HCT116 (cell line): Measurements from ENCODE around the gene NRSN1. TPM values are rescaled to one million over a fixed set of nuclear protein-coding genes. Genes with fewer than 3 reads are reported as not detected.

Source experiments
- ATAC-seq: fragments of 200-7000 bp; cut with Tn5 transposase; 2 replicates; pipeline ENCODE4 v1.9.1; 2020; ENCODE audit warnings: mild to moderate bottlenecking, moderate library complexity
- BruUV-seq: library from RNA; stranded (reverse); fragments of 400-500 nt; replicated peaks from 2 replicates; lab custom pipeline; 2021; lab: Mats Ljungman, UMichigan
- CTCF ChIA-PET: fragments of 300-600 bp; sonication (Branson Sonifier 250); formaldehyde crosslinking; loops from one replicate; lab custom pipeline; 2021; ENCODE audit warnings: antibody characterized with exemption; lab: Charles Lee
- POLR2A ChIA-PET: fragments of 300-600, 350-600 bp; sonication (Branson Sonifier 250); formaldehyde crosslinking; loops from one replicate; lab custom pipeline; 2021; ENCODE audit warnings: antibody characterized with exemption; lab: Charles Lee
- RAD21 ChIA-PET, 2 experiments: fragments of 300-600 bp; sonication (Branson Sonifier 250); formaldehyde crosslinking; loops; one replicate each; lab custom pipeline; 2023; ENCODE audit warnings: low total read pairs in 2 of 2; ENCODE audit not compliant: uncharacterized antibody in 2 of 2, unreplicated experiment in 2 of 2, low non-redundant PET in 1 of 2; lab: Charles Lee
- DNase-seq: peaks from one replicate; pipeline ENCODE4 v3.0.0-alpha.2; 2010; ENCODE audit warnings: low read depth, low spot score
- H2AFZ ChIP-seq: fragments of 200-600 bp; shearing (Covaris generic), sonication (generic); 2 replicates; pipeline ENCODE4 v1.6.1; 2017; ENCODE audit warnings: low read depth, mixed run types, mixed read lengths, antibody characterized with exemption, low read length; ENCODE audit not compliant: poor library complexity, severe bottlenecking
- H3K27ac ChIP-seq: 2 replicates; pipeline ENCODE4 v1.5.1; 2012; ENCODE audit warnings: low read depth, low read length
- H3K27me3 ChIP-seq: fragments of 200-600 bp; sonication (generic); 2 replicates; pipeline ENCODE4 v1.6.1; 2016; ENCODE audit warnings: mixed run types, low read length, mixed read lengths; ENCODE audit not compliant: insufficient read depth
- H3K36me3 ChIP-seq, 2 experiments: fragments of 200-500 bp in 1 of 2; fragments of 200-600 bp in 1 of 2; sonication (Bioruptor generic) in 1 of 2; sonication (generic) in 1 of 2; 2 replicates each; pipeline versions ENCODE4 v1.5.1 to v1.6.1; 2014 to 2016; ENCODE audit warnings: low read length in 2 of 2, inconsistent platforms in 1 of 2, mixed read lengths in 1 of 2, mixed run types in 1 of 2; ENCODE audit not compliant: insufficient read depth in 2 of 2, control insufficient read depth in 1 of 2
- H3K4me1 ChIP-seq, 2 experiments: fragments of 200-600 bp in 1 of 2; sonication (generic) in 1 of 2; 2 replicates each; pipeline versions ENCODE4 v1.5.1 to v1.6.1; 2012 to 2017; ENCODE audit warnings: low read length in 2 of 2, inconsistent platforms in 1 of 2, mild to moderate bottlenecking in 1 of 2, mixed read lengths in 1 of 2, mixed run types in 1 of 2, moderate library complexity in 1 of 2; ENCODE audit not compliant: insufficient read depth in 2 of 2, control insufficient read depth in 1 of 2
- H3K4me2 ChIP-seq: fragments of 200-600 bp; sonication (generic); 2 replicates; pipeline ENCODE4 v1.6.1; 2017; ENCODE audit warnings: mixed run types, low read length, mixed read lengths
- H3K4me3 ChIP-seq, 2 experiments: fragments of 200-600 bp in 1 of 2; sonication (generic) in 1 of 2; replicated peaks in 1 of 2; 2 replicates each; pipeline ENCODE4 v1.5.1; 2011 to 2016; ENCODE audit warnings: low read length in 2 of 2, control low read depth in 1 of 2, low read depth in 1 of 2, mild to moderate bottlenecking in 1 of 2, mixed read lengths in 1 of 2, mixed run types in 1 of 2
- H3K79me2 ChIP-seq: fragments of 200-600 bp; sonication (generic); 2 replicates; pipeline ENCODE4 v1.6.1; 2017; ENCODE audit warnings: mild to moderate bottlenecking, mixed run types, low read length, moderate library complexity, mixed read lengths; ENCODE audit not compliant: insufficient read depth
- H3K9ac ChIP-seq: fragments of 200-600 bp; sonication (generic); 2 replicates; pipeline ENCODE4 v1.6.1; 2016; ENCODE audit warnings: low read length, mixed read lengths
- H3K9me2 ChIP-seq: fragments of 200-600 bp; sonication (generic), shearing (Covaris generic); 2 replicates; pipeline ENCODE4 v1.6.1; 2017; ENCODE audit warnings: mixed run types, mild to moderate bottlenecking, moderate library complexity; ENCODE audit not compliant: insufficient read depth
- H3K9me3 ChIP-seq, 2 experiments: fragments of 200-500 bp in 1 of 2; fragments of 200-600 bp in 1 of 2; sonication (Bioruptor generic) in 1 of 2; sonication (generic) in 1 of 2; 2 replicates each; pipeline ENCODE4 v1.6.1; 2014 to 2017; ENCODE audit warnings: low read length in 2 of 2, mixed read lengths in 2 of 2, inconsistent platforms in 1 of 2, low read depth in 1 of 2, mild to moderate bottlenecking in 1 of 2, mixed run types in 1 of 2, moderate library complexity in 1 of 2; ENCODE audit not compliant: control insufficient read depth in 1 of 2, insufficient read depth in 1 of 2
- H4K20me1 ChIP-seq: fragments of 200-600 bp; sonication (generic), shearing (Covaris generic); 2 replicates; pipeline ENCODE4 v1.6.1; 2017; ENCODE audit warnings: mixed run types, mild to moderate bottlenecking, moderate library complexity; ENCODE audit not compliant: insufficient read depth
- CEBPB ChIP-seq: IDR thresholded peaks from 2 replicates; pipeline ENCODE4 v1.6.1; 2012; ENCODE audit warnings: low read depth
- EGR1 ChIP-seq: IDR thresholded peaks from 2 replicates; pipeline ENCODE4 v1.6.1; 2012; ENCODE audit warnings: low read depth
- EZH2 ChIP-seq: fragments of 200-600 bp; sonication (generic); IDR thresholded peaks from 2 replicates; pipeline ENCODE4 v1.6.1; 2017; ENCODE audit warnings: antibody characterized with exemption, mixed run types
- EZH2phosphoT487 ChIP-seq: fragments of 200-600 bp; IDR thresholded peaks from 2 replicates; pipeline ENCODE4 v1.6.1; 2018; ENCODE audit warnings: antibody characterized with exemption, borderline replicate concordance
- FOSL1 ChIP-seq: IDR thresholded peaks from 2 replicates; pipeline ENCODE4 v1.6.1; 2012; ENCODE audit warnings: low read depth
- JUND ChIP-seq: IDR thresholded peaks from 2 replicates; pipeline ENCODE4 v1.6.1; 2012
- POLR2A ChIP-seq: IDR thresholded peaks from 2 replicates; pipeline ENCODE4 v1.7.0; 2011; ENCODE audit warnings: borderline replicate concordance; ENCODE audit not compliant: insufficient read depth, insufficient read length; ENCODE audit errors: extremely low read depth
- POLR2AphosphoS5 ChIP-seq: IDR thresholded peaks from 2 replicates; pipeline ENCODE4 v1.6.1; 2011; ENCODE audit warnings: mild to moderate bottlenecking, low read depth, low read length, moderate library complexity
- RAD21 ChIP-seq: IDR thresholded peaks from 2 replicates; pipeline ENCODE4 v1.6.1; 2012; ENCODE audit warnings: low read depth, mild to moderate bottlenecking
- SIN3A ChIP-seq: IDR thresholded peaks from 2 replicates; pipeline ENCODE4 v1.6.1; 2012; ENCODE audit warnings: low read depth
- SRF ChIP-seq: IDR thresholded peaks from 2 replicates; pipeline ENCODE4 v1.6.1; 2012; ENCODE audit warnings: low read depth
- TCF7L2 ChIP-seq: IDR thresholded peaks from 2 replicates; pipeline ENCODE4 v1.7.0; 2011; ENCODE audit warnings: borderline replicate concordance, inconsistent platforms; ENCODE audit not compliant: insufficient read depth, insufficient read length; ENCODE audit errors: extremely low read depth
- YY1 ChIP-seq: IDR thresholded peaks from 2 replicates; pipeline ENCODE4 v1.6.1; 2011; ENCODE audit warnings: low read length, low read depth, moderate library complexity, mild to moderate bottlenecking; ENCODE audit not compliant: insufficient replicate concordance; ENCODE audit errors: extremely low read depth
- ZNF274 ChIP-seq: fragments of 200-500 bp; sonication (Bioruptor generic); IDR thresholded peaks from 2 replicates; pipeline ENCODE4 v1.6.1; 2014; ENCODE audit warnings: mild to moderate bottlenecking, low read depth, low read length, inconsistent platforms
- intact Hi-C: fragments of 100-400 bp; cut with micrococcal nuclease; formaldehyde crosslinking; loops from 2 replicates; pipeline ENCODE4 v1.10.0; 2022
- total RNA-seq: library from RNA; stranded (reverse); gene quantifications from one replicate; pipeline ENCODE4 v1.2.1, GENCODE V29; 2021; ENCODE audit not compliant: unreplicated experiment
- TF ChIP-seq, protein P1 (sequence below): IDR thresholded peaks from 2 replicates; pipeline ENCODE4 v1.6.1; 2011; ENCODE audit warnings: mild to moderate bottlenecking, low read length, moderate library complexity; ENCODE audit not compliant: insufficient replicate concordance; ENCODE audit errors: extremely low read depth
- TF ChIP-seq, protein P2 (sequence below): IDR thresholded peaks from 2 replicates; pipeline ENCODE4 v1.6.1; 2012; ENCODE audit warnings: low read depth

NRSN1 gene
- total RNA-seq, 1 experiment from 2014 or later = not detected

- no peaks in the 10 kb centered on the region; the same call in 1 of the 2 replicates for H4K20me1 ChIP-seq
- DNase-seq (no peak), ATAC-seq (no peak)
- no peak for TF ChIP-seq POLR2AphosphoS5
- no peak for TF ChIP-seq SIN3A
- TF ChIP-seq SRF = no peak
- no peak for TF ChIP-seq POLR2A
- TF ChIP-seq ZNF274 = no peak
- no peak for TF ChIP-seq FOSL1
- no peak for TF ChIP-seq TCF7L2
- no peaks in the 10 kb centered on the region for H3K9me3 ChIP-seq
- no peak overlapping the region for H3K4me3 ChIP-seq
- H3K27me3 ChIP-seq = 0 out of 2 replicates have a peak, but pooled peaks cover 7% of the 10 kb centered on the region
- H2AFZ ChIP-seq = no peak overlapping the region
- H3K79me2 ChIP-seq = no peaks in the 10 kb centered on the region
- H3K9ac ChIP-seq = no peak overlapping the region
- ChIA-PET POLR2A (no interaction called here), CTCF (no interaction called here), RAD21 (no interaction called here)
- intact Hi-C loops = no loop called here
- H3K9me2 ChIP-seq = no peaks in the 10 kb centered on the region
- H3K4me1 ChIP-seq = no peaks in the 10 kb centered on the region
- no TSS peak for BruUV-seq
- no peaks in the 10 kb centered on the region for H3K36me3 ChIP-seq
- no peak overlapping the region for H3K4me2 ChIP-seq
- no peak overlapping the region for H3K27ac ChIP-seq
Measured at GRCh38 chr6:24108056-24108455, 18.0 kb upstream of the NRSN1 start.

DNA sequence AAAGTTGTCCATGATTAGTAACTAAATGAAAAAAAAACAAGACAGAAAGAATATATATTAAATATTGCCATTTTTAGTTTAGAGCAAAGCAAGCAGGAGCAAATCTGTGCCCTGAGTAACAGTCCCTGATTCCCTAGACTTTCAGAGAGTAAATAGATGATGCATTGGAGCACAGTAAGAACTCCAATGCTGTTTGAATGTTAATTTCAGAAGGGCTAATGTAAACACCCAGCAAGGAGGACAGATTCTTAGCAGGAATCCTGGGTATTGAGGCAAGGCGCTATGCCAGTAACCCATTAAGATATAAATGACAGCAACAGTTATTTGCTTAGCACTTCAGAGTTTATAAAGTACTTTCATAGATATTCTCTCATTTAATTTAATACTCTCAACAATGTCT is 15.6 kb upstream of the NRSN1 start:
- intact Hi-C loops = no loop called here
- H3K9me3 ChIP-seq = no peaks in the 10 kb centered on the region
- no peak for TF ChIP-seq FOSL1
- no peak for TF ChIP-seq RAD21
- TF ChIP-seq POLR2A = no peak
- TF ChIP-seq EZH2phosphoT487 = no peak
- no peak for TF ChIP-seq JUND
- TF ChIP-seq EZH2 = no peak
- no peak for TF ChIP-seq EGR1
- TF ChIP-seq CEBPB = no peak
- TF ChIP-seq TCF7L2 = no peak
- TF ChIP-seq, protein P1, sequence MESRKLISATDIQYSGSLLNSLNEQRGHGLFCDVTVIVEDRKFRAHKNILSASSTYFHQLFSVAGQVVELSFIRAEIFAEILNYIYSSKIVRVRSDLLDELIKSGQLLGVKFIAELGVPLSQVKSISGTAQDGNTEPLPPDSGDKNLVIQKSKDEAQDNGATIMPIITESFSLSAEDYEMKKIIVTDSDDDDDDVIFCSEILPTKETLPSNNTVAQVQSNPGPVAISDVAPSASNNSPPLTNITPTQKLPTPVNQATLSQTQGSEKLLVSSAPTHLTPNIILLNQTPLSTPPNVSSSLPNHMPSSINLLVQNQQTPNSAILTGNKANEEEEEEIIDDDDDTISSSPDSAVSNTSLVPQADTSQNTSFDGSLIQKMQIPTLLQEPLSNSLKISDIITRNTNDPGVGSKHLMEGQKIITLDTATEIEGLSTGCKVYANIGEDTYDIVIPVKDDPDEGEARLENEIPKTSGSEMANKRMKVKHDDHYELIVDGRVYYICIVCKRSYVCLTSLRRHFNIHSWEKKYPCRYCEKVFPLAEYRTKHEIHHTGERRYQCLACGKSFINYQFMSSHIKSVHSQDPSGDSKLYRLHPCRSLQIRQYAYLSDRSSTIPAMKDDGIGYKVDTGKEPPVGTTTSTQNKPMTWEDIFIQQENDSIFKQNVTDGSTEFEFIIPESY = no peak
- TF ChIP-seq YY1 = no peak
- TF ChIP-seq, protein P2, sequence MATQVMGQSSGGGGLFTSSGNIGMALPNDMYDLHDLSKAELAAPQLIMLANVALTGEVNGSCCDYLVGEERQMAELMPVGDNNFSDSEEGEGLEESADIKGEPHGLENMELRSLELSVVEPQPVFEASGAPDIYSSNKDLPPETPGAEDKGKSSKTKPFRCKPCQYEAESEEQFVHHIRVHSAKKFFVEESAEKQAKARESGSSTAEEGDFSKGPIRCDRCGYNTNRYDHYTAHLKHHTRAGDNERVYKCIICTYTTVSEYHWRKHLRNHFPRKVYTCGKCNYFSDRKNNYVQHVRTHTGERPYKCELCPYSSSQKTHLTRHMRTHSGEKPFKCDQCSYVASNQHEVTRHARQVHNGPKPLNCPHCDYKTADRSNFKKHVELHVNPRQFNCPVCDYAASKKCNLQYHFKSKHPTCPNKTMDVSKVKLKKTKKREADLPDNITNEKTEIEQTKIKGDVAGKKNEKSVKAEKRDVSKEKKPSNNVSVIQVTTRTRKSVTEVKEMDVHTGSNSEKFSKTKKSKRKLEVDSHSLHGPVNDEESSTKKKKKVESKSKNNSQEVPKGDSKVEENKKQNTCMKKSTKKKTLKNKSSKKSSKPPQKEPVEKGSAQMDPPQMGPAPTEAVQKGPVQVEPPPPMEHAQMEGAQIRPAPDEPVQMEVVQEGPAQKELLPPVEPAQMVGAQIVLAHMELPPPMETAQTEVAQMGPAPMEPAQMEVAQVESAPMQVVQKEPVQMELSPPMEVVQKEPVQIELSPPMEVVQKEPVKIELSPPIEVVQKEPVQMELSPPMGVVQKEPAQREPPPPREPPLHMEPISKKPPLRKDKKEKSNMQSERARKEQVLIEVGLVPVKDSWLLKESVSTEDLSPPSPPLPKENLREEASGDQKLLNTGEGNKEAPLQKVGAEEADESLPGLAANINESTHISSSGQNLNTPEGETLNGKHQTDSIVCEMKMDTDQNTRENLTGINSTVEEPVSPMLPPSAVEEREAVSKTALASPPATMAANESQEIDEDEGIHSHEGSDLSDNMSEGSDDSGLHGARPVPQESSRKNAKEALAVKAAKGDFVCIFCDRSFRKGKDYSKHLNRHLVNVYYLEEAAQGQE = no peak

More for the DNA sequence above, 15.6 kb upstream of the NRSN1 start:
- DNase-seq (no peak), ATAC-seq (no peak)
- Histone ChIP-seq H3K79me2 (no peaks in the 10 kb centered on the region), H3K36me3 (no peaks in the 10 kb centered on the region), H3K4me3 (no peak overlapping the region), H2AFZ (no peak overlapping the region), H4K20me1 (no peaks in the 10 kb centered on the region; the same call in 1 of the 2 replicates), H3K27ac (no peak overlapping the region), H3K9ac (no peak overlapping the region), H3K9me2 (no peaks in the 10 kb centered on the region), H3K4me2 (no peak overlapping the region), H3K27me3 (0 out of 2 replicates have a peak, but pooled peaks cover 7% of the 10 kb centered on the region), H3K4me1 (no peaks in the 10 kb centered on the region)
- ChIA-PET CTCF (no interaction called here), POLR2A (no interaction called here), RAD21 (no interaction called here)
- no TSS peak for BruUV-seq
